ENCODE results near the gene CACFD1. TPM values are rescaled to one million over a fixed set of nuclear protein-coding genes. Genes with fewer than 3 reads are reported as not detected.

CACFD1 gene
- total RNA-seq, 1 donor from 2014 or later = 4.3 TPM

DNA sequence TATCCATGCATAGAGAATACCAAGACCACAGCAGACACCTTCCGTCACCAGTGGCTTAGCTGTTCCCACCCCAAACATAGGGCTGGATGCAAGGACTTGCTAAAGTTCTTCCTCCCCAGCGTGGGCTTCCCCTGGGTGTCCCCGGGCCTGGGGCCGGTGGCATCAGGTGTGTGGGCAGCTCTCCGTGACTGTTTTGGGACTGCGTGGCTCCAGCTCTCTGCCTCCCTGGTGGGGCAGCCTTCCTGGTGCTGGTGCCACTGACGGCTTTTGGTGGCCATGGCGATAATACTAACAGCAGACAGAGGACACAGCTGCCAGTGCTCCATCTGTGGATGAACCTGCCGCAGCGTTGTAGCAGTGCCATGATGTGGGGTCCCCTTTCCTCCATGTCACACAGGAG, 4.9 kb downstream of the CACFD1 start:
- no peak for DNase-seq

DNA sequence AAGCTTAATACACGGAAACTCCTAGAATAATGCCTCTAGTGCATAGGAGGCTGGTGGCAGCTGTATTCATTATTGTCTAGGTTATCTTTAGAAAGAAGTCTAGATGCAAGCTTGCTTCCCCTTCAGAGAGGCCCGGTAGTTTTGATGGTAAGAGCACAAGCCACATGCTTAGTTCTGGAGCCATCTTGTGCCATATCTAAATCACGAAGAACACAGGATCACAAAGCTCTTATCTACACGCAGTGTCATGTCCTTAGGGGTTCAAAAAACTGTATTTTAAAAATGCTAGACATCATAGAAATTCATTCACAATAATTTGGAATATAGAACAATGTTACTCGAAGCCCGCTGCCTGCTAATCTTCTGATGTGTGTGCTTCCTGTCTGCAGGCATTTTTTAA, 6.2 kb downstream of the CACFD1 start:
- no peak for DNase-seq

GRCh38 chr9:133467101-133467500, 7.3 kb downstream of the CACFD1 start:
- DNase-seq = no peak

GRCh38 chr9:133468374-133468773, 8.6 kb downstream of the CACFD1 start:
- no peak for DNase-seq

GRCh38 chr9:133468777-133469421, 9.1 kb downstream of the CACFD1 start:
- no peak for DNase-seq

DNA sequence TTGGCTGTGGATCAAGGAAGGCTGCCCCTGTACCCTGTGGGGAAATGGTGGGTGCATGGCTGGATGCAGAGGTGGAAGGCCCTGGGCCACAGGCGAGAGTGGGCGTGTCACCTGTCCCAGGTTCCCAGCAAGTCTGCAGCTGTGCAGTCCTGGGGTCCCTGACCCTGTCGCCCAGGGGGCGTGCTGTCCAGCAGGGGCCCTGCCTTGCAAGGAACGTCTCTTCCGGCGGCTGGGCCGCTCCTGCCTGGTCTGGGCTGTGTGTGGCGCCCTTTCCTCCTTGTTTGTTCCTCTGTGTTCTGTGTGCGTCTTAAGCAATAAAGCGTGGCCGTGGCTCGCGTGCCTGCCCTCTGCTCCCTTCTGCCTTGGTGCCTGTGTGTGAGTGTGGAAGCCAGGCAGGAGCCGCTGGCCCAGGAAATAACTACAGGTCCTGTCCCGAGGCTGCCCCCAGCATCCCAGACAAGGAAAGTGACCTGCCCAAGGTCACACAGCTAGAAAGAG, 10.7 kb downstream of the CACFD1 start:
- no peak for DNase-seq

DNA sequence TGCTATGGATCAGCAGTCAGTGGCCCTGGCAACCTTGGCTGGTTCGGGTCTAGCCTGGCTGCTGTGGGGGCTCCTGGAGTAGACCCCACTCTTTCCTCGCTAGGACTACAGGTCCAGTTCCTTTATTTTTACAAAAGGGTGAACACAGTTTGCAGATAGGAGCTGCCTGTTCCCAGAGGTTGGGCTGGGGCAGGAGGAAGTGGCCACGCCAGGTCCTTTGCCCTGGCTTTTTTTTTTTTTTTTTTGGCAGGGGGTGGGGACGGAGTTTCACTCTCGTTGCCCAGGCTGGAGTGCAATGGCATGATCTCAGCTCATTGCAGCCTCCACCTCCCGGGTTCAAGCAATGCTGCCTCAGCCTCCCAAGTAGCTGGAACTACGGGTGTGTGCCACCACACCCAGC, 11.2 kb downstream of the CACFD1 start:
- no peak for DNase-seq

DNA sequence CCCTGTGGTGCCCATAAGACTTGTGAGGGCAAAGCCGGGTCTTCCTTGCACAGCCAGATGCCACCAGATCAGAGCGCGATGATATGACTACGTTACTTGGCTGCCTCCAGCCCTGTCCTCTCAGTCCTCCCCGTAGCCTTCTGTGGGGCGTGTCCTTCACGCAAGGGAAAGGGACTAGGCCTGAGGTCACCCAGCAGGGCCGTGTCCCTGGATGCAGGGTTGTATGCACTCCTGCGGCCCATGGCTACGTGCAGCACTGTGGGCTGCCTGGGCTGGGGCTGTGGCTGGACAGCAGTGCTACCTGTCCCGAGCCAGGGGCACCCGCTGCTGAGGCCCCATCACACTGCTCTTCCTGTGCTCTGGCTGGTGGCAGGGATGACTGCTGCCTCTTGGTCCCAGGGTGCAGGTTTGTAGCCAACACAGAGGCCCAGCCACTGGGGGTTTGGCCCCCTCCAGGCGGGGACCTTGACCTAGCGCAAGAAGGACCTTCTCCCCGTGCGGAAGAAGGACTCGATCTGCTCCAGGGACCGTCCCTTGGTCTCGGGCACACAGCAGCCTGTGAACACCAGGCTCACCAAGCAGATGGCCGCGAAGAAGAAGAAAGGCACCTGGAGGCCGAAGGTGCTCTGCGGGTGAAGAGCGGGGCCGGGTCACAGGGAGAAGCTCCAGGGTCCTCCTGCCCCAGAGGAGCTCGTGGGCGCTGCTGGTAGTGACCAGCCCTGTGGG, 11.9 kb downstream of the CACFD1 start:
- no peak for DNase-seq

GRCh38 chr9:133472277-133472645, 12.5 kb downstream of the CACFD1 start:
- no peak for DNase-seq

GRCh38 chr9:133472753-133473378, 13.1 kb downstream of the CACFD1 start:
- DNase-seq = no peak

GRCh38 chr9:133473743-133474142, 14.0 kb downstream of the CACFD1 start:
- DNase-seq = no peak

GRCh38 chr9:133474215-133474614, 14.4 kb downstream of the CACFD1 start:
- DNase-seq = no peak

DNA sequence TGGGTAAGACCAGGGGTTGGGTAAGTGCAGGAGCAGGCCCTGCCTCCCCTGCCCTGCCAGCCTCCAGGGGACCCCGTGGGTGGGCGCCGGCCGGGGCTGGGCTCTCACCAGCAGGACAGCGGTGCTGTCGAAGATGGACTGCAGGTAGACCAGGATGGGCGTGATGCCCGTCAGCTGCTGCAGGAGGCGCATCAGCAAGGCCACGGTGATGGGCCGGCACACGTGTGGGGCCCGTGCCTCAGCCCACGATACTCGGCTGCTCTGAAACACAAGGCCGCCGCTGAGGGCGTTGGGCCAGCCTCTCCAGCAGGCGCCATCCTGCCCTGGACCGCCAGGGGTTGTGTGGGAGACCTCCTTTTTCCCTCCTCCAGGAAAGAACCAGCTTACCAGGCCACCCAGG, 15.1 kb downstream of the CACFD1 start:
- DNase-seq = no peak

- DNase-seq = no peak
Measured at GRCh38 chr9:133475292-133476012, 15.7 kb downstream of the CACFD1 start.

DNA sequence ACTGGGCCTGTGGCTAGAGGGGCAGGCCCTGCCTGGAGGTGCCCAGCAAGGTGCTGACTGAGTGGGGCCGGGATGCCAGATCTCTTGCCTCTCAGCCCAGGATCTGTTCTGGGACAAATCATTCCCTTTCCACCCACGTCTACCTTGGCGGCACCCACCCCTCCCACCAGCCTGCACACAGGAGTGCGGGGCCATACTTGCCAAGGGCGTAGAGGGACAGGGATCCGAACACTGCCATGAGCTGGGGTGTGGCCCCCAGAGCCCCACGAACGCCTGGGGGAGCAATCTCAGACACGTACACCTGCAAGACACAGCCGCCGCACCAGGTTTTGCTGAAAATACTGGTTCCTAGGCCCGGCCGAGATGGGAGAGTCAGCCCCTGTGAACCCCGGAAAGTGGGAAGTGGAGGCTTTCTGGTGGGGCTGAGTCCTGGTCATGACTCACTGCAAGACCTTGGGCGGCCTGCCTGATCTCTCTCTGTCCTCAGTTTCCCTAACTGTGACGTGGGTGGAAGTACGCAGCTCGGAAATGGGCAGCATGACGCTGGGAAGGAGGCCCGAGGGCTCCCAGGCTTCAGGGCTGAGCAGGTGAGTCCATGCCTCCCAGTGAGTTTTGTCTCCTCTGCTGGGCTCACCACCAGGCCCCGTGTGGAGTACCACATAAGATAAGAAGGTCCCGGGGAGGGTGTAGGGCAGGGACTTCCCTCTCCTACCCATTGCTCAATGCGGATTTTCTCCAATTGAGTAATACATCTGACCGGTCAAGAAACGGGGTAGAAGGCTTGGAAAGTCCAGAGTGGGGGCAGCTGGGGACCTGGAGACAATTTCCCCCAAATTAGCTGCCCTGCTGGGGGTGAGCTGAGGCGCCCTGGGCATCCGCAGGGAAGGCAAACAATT, 16.5 kb downstream of the CACFD1 start:
- no peak for DNase-seq

DNA sequence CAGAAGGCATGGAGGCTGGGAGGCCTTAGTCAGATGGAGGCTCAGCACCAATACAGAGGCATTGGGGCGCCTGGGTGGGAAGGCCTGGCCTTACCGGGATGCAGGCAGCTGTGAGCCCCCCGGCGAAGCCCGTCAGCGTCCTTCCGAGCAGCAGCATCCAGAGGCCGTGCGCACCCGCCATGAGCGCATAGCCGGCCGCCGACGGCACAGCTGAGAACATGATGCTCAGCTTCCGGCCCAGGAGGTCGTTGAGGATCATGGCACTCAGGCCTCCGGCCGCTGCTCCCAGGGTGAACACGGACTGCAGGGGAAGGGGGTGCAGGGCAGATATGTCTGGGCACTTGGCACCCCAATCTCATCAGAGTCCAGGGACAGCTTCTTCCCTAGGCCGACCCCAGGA, 17.2 kb downstream of the CACFD1 start:
- no peak for DNase-seq

DNA sequence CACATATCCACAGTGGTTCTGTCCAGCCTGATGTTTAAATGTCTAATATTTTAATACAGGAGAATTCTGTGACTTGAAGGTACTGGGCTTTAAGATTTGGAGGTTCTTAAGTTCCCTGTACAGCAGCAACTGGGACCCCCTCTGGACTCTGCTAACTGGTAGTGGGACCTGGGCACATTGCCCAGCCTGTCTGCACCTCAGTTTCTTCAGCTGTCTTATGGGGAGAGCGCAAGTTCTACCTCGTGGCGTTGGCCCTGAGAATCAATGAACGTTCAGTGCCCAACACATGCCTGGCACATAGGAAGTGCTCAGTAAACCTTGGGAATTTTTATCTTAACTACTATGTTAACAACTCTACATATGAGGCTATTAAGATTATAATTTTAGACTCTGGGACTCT, 17.7 kb downstream of the CACFD1 start:
- no peak for DNase-seq

- DNase-seq = no peak
Measured at GRCh38 chr9:133477992-133478850, 18.4 kb downstream of the CACFD1 start.

GRCh38 chr9:133478851-133479711, 19.3 kb downstream of the CACFD1 start, which contains the start of gene SLC2A6:
Gene SLC2A6, minus strand, starts transcription at chr9:133479099. Its CDS starts 40 bp downstream, at chr9:133479059.
- peak; percentile 16 for DNase-seq

- no peak for DNase-seq
Measured at GRCh38 chr9:133483611-133484010, 23.8 kb downstream of the CACFD1 start.
